Renal pelvis (tissue), 12 donors: ENCODE data around the gene THSD1. TPM values are rescaled to one million over a fixed set of nuclear protein-coding genes. Genes with fewer than 3 reads are reported as not detected.

Experiments
- DNase-seq: peaks from one replicate; pipeline ENCODE4 v3.0.0-alpha.2; 2013
- long read RNA-seq, 16 experiments: transcript quantifications; one replicate each; lab custom pipeline, GENCODE V29; 2026
- polyA plus RNA-seq, 3 donors: library from polyadenylated mRNA; unstranded; fragments of 120-200 nt; gene quantifications; one replicate each; pipeline ENCODE4 v1.2.1, GENCODE V29; 2013; ENCODE audit not compliant: insufficient read length in 3 of 3

THSD1 gene, protein sequence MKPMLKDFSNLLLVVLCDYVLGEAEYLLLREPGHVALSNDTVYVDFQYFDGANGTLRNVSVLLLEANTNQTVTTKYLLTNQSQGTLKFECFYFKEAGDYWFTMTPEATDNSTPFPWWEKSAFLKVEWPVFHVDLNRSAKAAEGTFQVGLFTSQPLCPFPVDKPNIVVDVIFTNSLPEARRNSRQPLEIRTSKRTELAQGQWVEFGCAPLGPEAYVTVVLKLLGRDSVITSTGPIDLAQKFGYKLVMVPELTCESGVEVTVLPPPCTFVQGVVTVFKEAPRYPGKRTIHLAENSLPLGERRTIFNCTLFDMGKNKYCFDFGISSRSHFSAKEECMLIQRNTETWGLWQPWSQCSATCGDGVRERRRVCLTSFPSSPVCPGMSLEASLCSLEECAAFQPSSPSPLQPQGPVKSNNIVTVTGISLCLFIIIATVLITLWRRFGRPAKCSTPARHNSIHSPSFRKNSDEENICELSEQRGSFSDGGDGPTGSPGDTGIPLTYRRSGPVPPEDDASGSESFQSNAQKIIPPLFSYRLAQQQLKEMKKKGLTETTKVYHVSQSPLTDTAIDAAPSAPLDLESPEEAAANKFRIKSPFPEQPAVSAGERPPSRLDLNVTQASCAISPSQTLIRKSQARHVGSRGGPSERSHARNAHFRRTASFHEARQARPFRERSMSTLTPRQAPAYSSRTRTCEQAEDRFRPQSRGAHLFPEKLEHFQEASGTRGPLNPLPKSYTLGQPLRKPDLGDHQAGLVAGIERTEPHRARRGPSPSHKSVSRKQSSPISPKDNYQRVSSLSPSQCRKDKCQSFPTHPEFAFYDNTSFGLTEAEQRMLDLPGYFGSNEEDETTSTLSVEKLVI
- polyA plus RNA-seq: 1 to 10 TPM; 7.3 to 8.1 (median 8.0) TPM
- long read RNA-seq, donor 1, partial matches to known transcripts: 0 of 2 reads
- long read RNA-seq, donor 1, other reads (novel, unspliced or antisense): 0 of 2 reads
- long read RNA-seq, donor 2, partial matches to known transcripts: 0 of 5 reads
- long read RNA-seq, donor 2, other reads (novel, unspliced or antisense): 0 of 5 reads
- long read RNA-seq, donor 3: 0 reads
- long read RNA-seq, donor 4, partial matches to known transcripts: 0 of 2 reads
- long read RNA-seq, donor 4, other reads (novel, unspliced or antisense): 0 of 2 reads
- long read RNA-seq, donor 5, partial matches to known transcripts: 0 of 1 reads
- long read RNA-seq, donor 5, other reads (novel, unspliced or antisense): 0 of 1 reads
- long read RNA-seq, donor 6, partial matches to known transcripts: 0 of 1 reads
- long read RNA-seq, donor 6, other reads (novel, unspliced or antisense): 0 of 1 reads
- long read RNA-seq, donor 7, partial matches to known transcripts: 0 of 3 reads
- long read RNA-seq, donor 7, other reads (novel, unspliced or antisense): 0 of 3 reads
- long read RNA-seq, donor 8, partial matches to known transcripts: 0 of 1 reads
- long read RNA-seq, donor 8, other reads (novel, unspliced or antisense): 0 of 1 reads
- long read RNA-seq, donor 9: 0 reads
- long read RNA-seq, donor 10, partial matches to known transcripts: 0 of 2 reads
- long read RNA-seq, donor 10, other reads (novel, unspliced or antisense): 0 of 2 reads
- long read RNA-seq, donor 11, partial matches to known transcripts: 0 of 2 reads
- long read RNA-seq, donor 11, other reads (novel, unspliced or antisense): 0 of 2 reads
- long read RNA-seq, donor 12, partial matches to known transcripts: 0 of 2 reads
- long read RNA-seq, donor 12, other reads (novel, unspliced or antisense): 0 of 2 reads
- long read RNA-seq, donor 13, partial matches to known transcripts: 0 of 1 reads
- long read RNA-seq, donor 13, other reads (novel, unspliced or antisense): 0 of 1 reads
- long read RNA-seq, donor 14: 0 reads
- long read RNA-seq, donor 15: 0 reads
- long read RNA-seq, donor 16, partial matches to known transcripts: 0 of 1 reads
- long read RNA-seq, donor 16, other reads (novel, unspliced or antisense): 0 of 1 reads

GRCh38 chr13:52405767-52406494, at the start of gene THSD1:
Gene THSD1, minus strand, starts transcription at chr13:52406172. Its CDS starts 3,572 bp downstream, at chr13:52402600.
- DNase-seq: no peak

GRCh38 chr13:52455677-52456041, 49.7 kb upstream of the THSD1 start:
- peak; percentile 84 for DNase-seq

DNA sequence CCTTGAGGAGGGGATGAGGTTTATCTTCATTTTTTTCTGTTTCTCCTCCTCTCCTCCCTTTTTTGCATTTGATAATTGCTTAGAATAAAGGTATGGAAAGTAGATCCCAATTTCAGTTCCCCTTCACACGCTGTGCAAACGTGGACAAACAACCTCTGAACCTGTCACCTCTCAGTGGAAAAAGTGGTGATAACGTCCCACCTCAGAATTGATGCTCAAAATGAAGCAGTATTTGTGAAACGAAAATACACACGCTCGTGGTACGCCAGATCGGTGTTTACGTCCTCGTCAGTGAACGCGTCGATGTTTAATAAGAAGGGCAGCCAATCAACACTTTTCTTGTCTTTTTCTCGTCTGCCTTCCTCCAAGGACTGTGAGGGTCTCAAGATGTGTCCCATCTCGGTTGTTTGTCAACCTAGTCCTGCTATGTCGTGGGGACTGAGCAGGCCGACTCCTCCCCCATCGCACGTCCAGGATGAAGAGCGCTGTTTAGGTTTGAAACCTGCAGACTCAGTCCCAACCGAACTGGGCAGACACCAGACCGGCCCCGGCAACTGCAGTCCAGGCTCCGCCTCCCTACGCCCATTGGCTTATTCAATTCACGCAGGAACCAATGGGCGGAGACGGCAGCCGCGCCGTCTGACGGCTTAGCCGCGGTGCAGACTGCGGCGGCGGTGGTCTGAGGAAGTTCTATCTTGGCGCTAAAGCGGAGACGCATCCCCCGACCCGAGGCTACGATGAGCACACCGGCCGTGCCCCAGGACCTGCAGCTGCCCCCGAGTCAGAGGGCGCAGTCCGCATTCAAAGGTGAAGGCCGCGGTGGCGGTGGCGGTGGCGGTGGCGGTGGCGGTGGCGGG, 49.1 kb upstream of the THSD1 start, which contains the start of gene CKAP2:
Gene CKAP2, plus strand, starts transcription at position 659 of the 857 bp plus-strand sequence. Its CDS starts 79 bp downstream, at position 738.
- peak; percentile 93 for DNase-seq

- DNase-seq: peak; percentile 11
Measured at GRCh38 chr13:52454459-52454819, 48.5 kb upstream of the THSD1 start.

DNA sequence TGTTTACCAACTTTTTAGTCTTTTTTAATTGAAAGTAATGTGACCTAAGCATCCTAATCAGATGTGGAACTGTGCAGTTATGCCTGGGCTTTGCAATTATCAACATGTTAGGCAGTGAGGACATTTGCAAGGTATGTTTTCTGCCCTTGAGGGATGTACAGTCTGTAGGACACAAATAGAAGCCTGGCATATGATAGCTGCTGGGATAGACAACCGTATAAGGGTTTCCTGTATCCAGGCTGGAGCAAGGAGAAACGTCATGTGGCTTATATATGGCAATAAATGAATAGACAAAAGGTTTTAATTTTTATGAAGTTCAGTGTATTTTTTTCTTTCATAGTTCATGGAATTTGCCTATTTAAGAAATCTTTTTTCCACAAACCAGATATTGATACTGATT, 46.5 kb upstream of the THSD1 start:
- no peak for DNase-seq

DNA sequence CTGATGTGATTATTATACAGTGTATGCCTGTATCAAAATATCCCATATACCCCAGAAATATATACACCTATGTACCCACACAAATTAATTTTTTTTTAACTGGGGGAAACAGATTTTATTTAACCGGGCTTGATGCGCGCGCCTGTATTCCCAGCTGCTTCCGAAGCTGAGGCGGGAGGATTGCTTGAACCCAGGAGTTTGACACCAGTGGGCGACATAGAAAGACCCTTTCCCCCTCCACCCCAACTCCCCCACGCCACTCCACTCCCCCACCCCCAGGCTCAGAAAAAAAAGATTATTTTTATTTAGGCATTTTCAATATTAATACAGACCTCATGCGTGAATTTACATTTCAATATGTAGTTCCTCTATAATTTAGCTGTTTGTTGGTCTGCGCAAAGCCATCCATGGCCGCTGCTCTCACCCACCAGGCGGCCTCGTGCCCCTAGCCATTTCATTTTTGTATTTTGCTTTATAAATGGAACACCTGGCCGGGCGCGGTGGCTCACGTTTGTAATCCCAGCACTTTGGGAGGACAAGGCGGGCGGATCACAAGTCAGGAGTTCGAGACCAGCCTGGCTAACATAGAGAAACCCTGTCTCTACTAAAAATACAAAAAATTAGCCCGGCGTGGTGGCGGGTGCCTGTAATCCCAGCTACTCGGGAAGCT, 45.3 kb upstream of the THSD1 start:
- no peak for DNase-seq

- no peak for DNase-seq
Measured at GRCh38 chr13:52450793-52451116, 44.8 kb upstream of the THSD1 start.

- peak; percentile 95 for DNase-seq
Measured at GRCh38 chr13:52450012-52450792, 44.2 kb upstream of the THSD1 start, which contains the start of gene VPS36. Gene VPS36, minus strand, starts transcription at chr13:52450634. Its CDS starts 40 bp downstream, at chr13:52450594.

GRCh38 chr13:52449331-52450011, 43.5 kb upstream of the THSD1 start:
- peak; percentile 1 for DNase-seq

DNA sequence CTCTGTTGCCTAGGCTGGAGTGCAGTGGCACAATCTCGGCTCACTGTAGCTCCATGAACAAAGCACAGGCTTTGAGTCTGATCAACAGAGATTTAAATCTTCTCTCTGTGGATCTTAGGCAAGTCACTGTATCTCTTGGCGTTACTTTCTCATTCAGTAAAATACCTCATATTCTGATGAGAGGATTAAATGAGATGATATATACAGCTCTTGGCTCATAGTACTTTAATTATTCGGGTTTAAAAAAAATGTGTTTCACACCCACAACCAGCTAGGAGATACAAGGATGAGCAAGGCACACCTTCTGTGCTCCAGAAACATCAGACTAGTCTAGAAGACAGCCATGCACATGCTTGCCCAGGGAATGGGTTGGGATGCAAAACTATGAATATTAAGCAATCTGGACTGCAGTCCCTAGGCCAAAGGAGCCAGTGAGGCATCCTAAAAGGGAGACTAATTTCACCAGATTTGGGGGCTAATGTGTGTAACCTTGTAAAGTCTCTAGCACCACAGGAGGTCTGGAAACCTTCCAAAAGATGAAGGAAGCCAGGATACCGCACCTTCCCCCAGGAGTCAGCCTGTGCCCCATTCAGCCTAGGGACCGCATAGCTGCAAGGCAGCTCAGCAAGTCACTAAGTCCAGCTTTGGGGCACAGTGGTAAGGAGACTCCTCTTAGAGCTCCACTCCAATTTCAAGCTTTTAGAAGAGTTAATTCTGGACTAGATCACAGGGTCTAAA, 42.0 kb upstream of the THSD1 start:
- no peak for DNase-seq

- DNase-seq: no peak
Measured at GRCh38 chr13:52447354-52447753, 41.4 kb upstream of the THSD1 start.

DNA sequence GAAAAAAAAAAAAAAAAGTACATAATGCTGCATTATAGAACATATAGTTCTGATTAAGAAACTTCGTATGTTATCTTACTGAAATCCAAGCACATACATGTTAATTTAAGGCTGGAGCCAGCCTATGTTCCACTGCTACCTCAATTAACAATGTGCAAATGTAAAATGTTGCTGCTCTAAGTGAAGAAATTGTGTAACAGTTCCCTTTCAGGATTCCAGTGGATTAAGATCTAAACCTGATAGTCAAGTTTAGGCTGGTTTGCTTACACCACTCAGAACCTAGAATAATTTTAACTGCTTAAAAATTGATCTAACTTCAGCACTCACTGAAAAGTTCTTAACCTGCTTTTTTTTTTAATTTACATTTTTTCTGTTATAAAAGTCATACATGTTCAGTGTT, 40.3 kb upstream of the THSD1 start:
- no peak for DNase-seq

DNA sequence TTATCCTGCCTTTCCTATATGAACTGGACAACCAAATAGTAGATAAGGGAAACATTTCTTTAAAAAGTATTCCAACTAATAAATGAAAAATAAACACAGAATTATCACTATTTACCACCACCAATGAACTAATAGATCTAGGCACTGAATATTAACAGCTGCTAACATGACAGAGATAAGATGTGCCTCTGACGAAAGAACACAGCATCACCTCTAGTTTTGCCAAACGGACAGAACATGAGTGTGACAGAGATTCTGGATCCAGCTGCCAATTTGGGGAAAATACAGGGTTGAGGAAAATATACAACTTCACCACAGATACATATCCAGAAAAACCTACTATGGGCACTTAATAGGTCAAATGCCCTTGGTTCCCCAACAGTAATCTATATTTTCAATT, 26.5 kb upstream of the THSD1 start:
- DNase-seq: no peak

- no peak for DNase-seq
Measured at GRCh38 chr13:52428295-52428694, 22.3 kb upstream of the THSD1 start.

GRCh38 chr13:52421216-52421615, 15.2 kb upstream of the THSD1 start:
- DNase-seq: no peak

GRCh38 chr13:52419080-52419479, 13.1 kb upstream of the THSD1 start:
- DNase-seq: no peak
